ENCODE data around the gene MYO1C. TPM values are rescaled to one million over a fixed set of nuclear protein-coding genes. Genes with fewer than 3 reads are reported as not detected.
A peak's percentile ranks its signal among the peaks of the same experiment; 100 is the strongest.

Gene MYO1C
- total and polyA plus RNA-seq, 12 donors = 11.6 to 103 (median 71.3) TPM

GRCh38 chr17:1518410-1518809 is 25.9 kb upstream of the MYO1C start:
- peaks cover 0 to 24% of the 10 kb centered on the region in 2 donors for H3K36me3 ChIP-seq (replicated peaks in 1 of 2)
- no peak for DNase-seq
- H3K4me1 ChIP-seq (replicated peaks in 1 of 2) = peaks cover 15 to 20% of the 10 kb centered on the region in 2 donors
- no peak overlapping the region for H3K27ac ChIP-seq
- no peaks in the 10 kb centered on the region for H3K27me3 ChIP-seq
- H3K4me3 ChIP-seq = no peak overlapping the region
- no peak for TF ChIP-seq POLR2A (IDR thresholded peaks at IDR 0.05)
- TF ChIP-seq CTCF (IDR thresholded peaks at IDR 0.05) = no peak
- 67 to 92% (median 81%) methylated on average over 1 to 2 of the region's 2 CpGs for WGBS, 4 donors
- no peaks in the 10 kb centered on the region for H3K9me3 ChIP-seq (replicated peaks in 1 of 3)
- intact Hi-C loops (cut with DNase I) = loop anchor here (5.0 to 10.0 kb wide), 4 partner anchors 39 to 261 kb away; partner anchors contain the start of genes BHLHA9 (in 1 of the 2) and TRARG1 (in 1 of the 2)

- 0% methylated on average over 13 to 91 of the region's 91 CpGs for WGBS, 4 donors
- no peaks in the 10 kb centered on the region for H3K9me3 ChIP-seq (replicated peaks in 1 of 3)
- peaks cover 15 to 29% of the 10 kb centered on the region in 2 donors for H3K4me1 ChIP-seq (replicated peaks in 1 of 2)
- H3K36me3 ChIP-seq (replicated peaks in 1 of 2) = peaks cover 0 to 21% of the 10 kb centered on the region in 2 donors
- peak; percentile 97 to 99 (median 98) for DNase-seq
- intact Hi-C loops (cut with DNase I) = loop anchor here (5.0 to 10.0 kb wide), 4 partner anchors 41 to 259 kb away; partner anchors contain the start of genes BHLHA9 (in 1 of the 2) and TRARG1 (in 1 of the 2)
- H3K4me3 ChIP-seq = peak within 1 kb of the TSS in 3 of 4 donors; percentile 65 to 83 (median 69)
- TF ChIP-seq CTCF (IDR thresholded peaks at IDR 0.05) (peak in 1 of 6 experiments; percentile 20), POLR2A (IDR thresholded peaks at IDR 0.05) (peak; percentile 52 to 78)
- H3K27me3 ChIP-seq = no peaks in the 10 kb centered on the region
- peak within 1 kb of the TSS; percentile 74 to 95 (median 84) for H3K27ac ChIP-seq
Measured at GRCh38 chr17:1516388-1517161, 24.1 kb upstream of the MYO1C start, which contains the start of gene INPP5K. TSS of gene INPP5K (minus strand) at chr17:1516612. CDS start at chr17:1516499, 113 bp downstream.

GRCh38 chr17:1515640-1516387 is 23.3 kb upstream of the MYO1C start:
- peak overlapping the region in 4 of 5 donors; percentile 74 to 95 (median 88) for H3K27ac ChIP-seq
- no peaks in the 10 kb centered on the region for H3K9me3 ChIP-seq (replicated peaks in 1 of 3)
- H3K4me1 ChIP-seq (replicated peaks in 1 of 2) = peaks cover 15 to 37% of the 10 kb centered on the region in 2 donors
- no peaks in the 10 kb centered on the region for H3K27me3 ChIP-seq
- peak; percentile 53 to 85 (median 67) for DNase-seq
- intact Hi-C loops (cut with DNase I) = loop anchor here (5.0 to 10.0 kb wide), 4 partner anchors 41 to 259 kb away; partner anchors contain the start of genes BHLHA9 (in 1 of the 2) and TRARG1 (in 1 of the 2)
- 0 to 1% (median 1%) methylated on average over 15 to 31 of the region's 31 CpGs for WGBS, 4 donors
- peaks cover 0 to 18% of the 10 kb centered on the region in 2 donors for H3K36me3 ChIP-seq (replicated peaks in 1 of 2)
- TF ChIP-seq CTCF (IDR thresholded peaks at IDR 0.05) (peak; percentile 14 to 76 (median 70)), POLR2A (IDR thresholded peaks at IDR 0.05) (no peak)
- peak overlapping the region in 3 of 4 donors; percentile 42 to 83 (median 65) for H3K4me3 ChIP-seq
